GM12878 (cell line): Measurements from ENCODE around the gene ETF1. TPM values are rescaled to one million over a fixed set of nuclear protein-coding genes. Genes with fewer than 3 reads are reported as not detected.

Source experiments
- CBFB ChIP-seq: IDR thresholded peaks from 2 replicates; pipeline ENCODE4 v1.6.1; 2016; ENCODE audit warnings: antibody characterized with exemption, low read depth
- DPF2 ChIP-seq: fragments of 450-650 bp; IDR thresholded peaks from 2 replicates; pipeline ENCODE4 v1.6.1; 2017; ENCODE audit warnings: mild to moderate bottlenecking
- ELK1 ChIP-seq: IDR thresholded peaks from 2 replicates; pipeline ENCODE4 v1.6.1; 2012; ENCODE audit warnings: low read depth, low read length, improper control_type of control experiment
- GATAD2B ChIP-seq: fragments of 450-650 bp; conservative IDR thresholded peaks from 2 replicates; pipeline ENCODE4 v1.6.1; 2017; ENCODE audit warnings: low read depth, mild to moderate bottlenecking, moderate library complexity
- IKZF1 ChIP-seq: fragments of 450-650 bp; conservative IDR thresholded peaks from 2 replicates; pipeline ENCODE4 v1.6.1; 2017; ENCODE audit warnings: antibody characterized with exemption, mild to moderate bottlenecking
- IRF5 ChIP-seq: fragments of 450-650 bp; IDR thresholded peaks from 2 replicates; pipeline ENCODE4 v1.6.1; 2017; ENCODE audit warnings: borderline replicate concordance
- NR2F1 ChIP-seq: fragments of 450-650 bp; conservative IDR thresholded peaks from 2 replicates; pipeline ENCODE4 v1.6.1; 2017; ENCODE audit warnings: mild to moderate bottlenecking
- PML ChIP-seq: IDR thresholded peaks from 2 replicates; pipeline ENCODE4 v1.6.1; 2012; ENCODE audit warnings: low read length, inconsistent platforms
- SMARCA5 ChIP-seq: fragments of 450-650 bp; IDR thresholded peaks from 2 replicates; pipeline ENCODE4 v1.6.1; 2017; ENCODE audit warnings: mild to moderate bottlenecking
- SP1 ChIP-seq: IDR thresholded peaks from one replicate; pipeline ENCODE4 v1.6.1; 2011; ENCODE audit warnings: low read depth, low read length
- YBX1 ChIP-seq: fragments of 450-650 bp; IDR thresholded peaks from 2 replicates; pipeline ENCODE4 v1.6.1; 2016; ENCODE audit warnings: antibody characterized with exemption
- ZBTB33 ChIP-seq: fragments of 450-650 bp; IDR thresholded peaks from 2 replicates; pipeline ENCODE4 v1.6.1; 2017; ENCODE audit warnings: mild to moderate bottlenecking
- ZNF207 ChIP-seq: fragments of 450-650 bp; IDR thresholded peaks from 2 replicates; pipeline ENCODE4 v1.6.1; 2014; ENCODE audit warnings: antibody characterized with exemption, mild to moderate bottlenecking, borderline replicate concordance
- polyA plus RNA-seq, 11 experiments: library from polyadenylated mRNA; depleted of rRNA in 4 of 11; unstranded in 6 of 11; stranded (reverse) in 5 of 11; fragments of >200 nt; fragmentation: Nextera tagmentation in 4 of 11; fragmentation: Illumina TruSeq in 1 of 11; extraction: Ambion mirVana in 4 of 11; extraction: Trizol in 1 of 11; gene quantifications; 1 replicate in 1 of 11; 2 replicates in 10 of 11; pipeline versions ENCODE4 v1.2.1 to v1.2.3, GENCODE V29; 2011 to 2016; ENCODE audit warnings: inconsistent platforms in 2 of 11, missing spikeins in 2 of 11, low read depth in 1 of 11
- total RNA-seq, 4 experiments: library from RNA; depleted of rRNA in 3 of 4; stranded (reverse); fragments of >200 nt in 3 of 4; fragmentation: Illumina TruSeq in 1 of 4; extraction: Trizol in 1 of 4; gene quantifications; 2 replicates each; pipeline versions ENCODE4 v1.2.1 to v1.2.3, GENCODE V29; 2013 to 2021

The ETF1 gene
- total and polyA plus RNA-seq, 10 of the 15 experiments (the other 5 are each of a cell fraction or from before 2014, with no cell fraction given) = 29.8 to 145 (median 108) TPM

GRCh38 chr5:138491669-138492559, 51.1 kb downstream of the ETF1 start (continued):
- TF ChIP-seq IRF5 (no peak), ZBTB33 (peak; percentile 24; the same call in 1 of the 2 replicates), GATAD2B (peak; percentile 81), IKZF1 (peak; percentile 49; the same call in 1 of the 2 replicates), PML (no peak), SP1 (peak; percentile 24), YBX1 (no peak), ELK1 (peak; percentile 99), ZNF207 (peak; percentile 39; the same call in 1 of the 2 replicates), SMARCA5 (peak; percentile 42; the same call in 1 of the 2 replicates), DPF2 (peak; percentile 66; the same call in 1 of the 2 replicates), NR2F1 (0 out of 2 replicates have a peak, but pooled peaks have one; percentile 21), CBFB (no peak)
